T-cell (primary cell): ENCODE measurements around the gene MYO1D. TPM values are rescaled to one million over a fixed set of nuclear protein-coding genes. Genes with fewer than 3 reads are reported as not detected.
"Not testable (repeated sequence)": the region's sequence is repeated elsewhere in the genome, so short reads cannot be mapped to it uniquely, and the experiment has no call there.

Experiments
- ATAC-seq, 4 experiments: fragments of 200-7000 bp in 3 of 4; fragments of 150-1000 bp in 1 of 4; cut with Tn5 transposase; replicated peaks in 1 of 4; 1 replicate in 3 of 4; 2 replicates in 1 of 4; pipeline ENCODE4 v1.10.0; 2021; ENCODE audit warnings: moderate library complexity in 3 of 4, mild to moderate bottlenecking in 2 of 4, moderate number of reproducible peaks in 1 of 4
- CTCF ChIA-PET, 2 donors: fragments of 300-600 bp; sonication (Branson Sonifier 250); formaldehyde crosslinking; loops; one replicate each; lab custom pipeline; 2022; ENCODE audit warnings: antibody characterized with exemption in 2 of 2; lab: Charles Lee
- POLR2A ChIA-PET, 2 donors: fragments of 300-600 bp; sonication (Branson Sonifier 250); formaldehyde crosslinking; loops; one replicate each; lab custom pipeline; 2022; ENCODE audit warnings: antibody characterized with exemption in 2 of 2; lab: Charles Lee
- DNase-seq, 35 experiments: peaks; one replicate each; pipeline versions ENCODE4 v3.0.0 to v3.0.0-alpha.2; 2013 to 2023
- H3K27ac ChIP-seq: one replicate; pipeline ENCODE4 v1.5.1; 2013; ENCODE audit warnings: low read length
- H3K27me3 ChIP-seq, 2 experiments: replicated peaks in 1 of 2; 1 replicate in 1 of 2; 2 replicates in 1 of 2; pipeline versions ENCODE4 v1.6.1 to v1.7.0; 2013; ENCODE audit warnings: low read length in 1 of 2, mixed read lengths in 1 of 2; ENCODE audit not compliant: control insufficient read depth in 2 of 2, insufficient read depth in 2 of 2; ENCODE audit errors: extremely low read depth in 1 of 2
- H3K36me3 ChIP-seq, 2 donors: 1 replicate in 1 of 2; 2 replicates in 1 of 2; pipeline versions ENCODE4 v1.6.1 to v1.7.0; 2013; ENCODE audit warnings: low read length in 1 of 2; ENCODE audit not compliant: control insufficient read depth in 2 of 2, insufficient read depth in 1 of 2; ENCODE audit errors: extremely low read depth in 1 of 2
- H3K4me1 ChIP-seq, 2 experiments: 1 replicate in 1 of 2; 2 replicates in 1 of 2; pipeline versions ENCODE4 v1.6.1 to v1.7.0; 2013; ENCODE audit warnings: low read length in 2 of 2, mixed read lengths in 1 of 2; ENCODE audit not compliant: insufficient read depth in 2 of 2, control insufficient read depth in 1 of 2; ENCODE audit errors: extremely low read depth in 1 of 2
- H3K4me3 ChIP-seq, 2 donors: 1 replicate in 1 of 2; 2 replicates in 1 of 2; pipeline versions ENCODE4 v1.5.1 to v1.7.0; 2013; ENCODE audit warnings: mild to moderate bottlenecking in 2 of 2, low read length in 1 of 2, moderate library complexity in 1 of 2; ENCODE audit not compliant: control insufficient read depth in 1 of 2; ENCODE audit errors: extremely low read depth in 1 of 2
- H3K9me3 ChIP-seq: 2 replicates; pipeline ENCODE4 v1.7.0; 2013
- H3K27ac Mint-ChIP-seq, 2 donors: one replicate each; pipeline ENCODE4 v1.8.0; 2020 to 2021; ENCODE audit warnings: mild to moderate bottlenecking in 2 of 2, mixed read lengths in 2 of 2
- H3K27me3 Mint-ChIP-seq, 2 donors: one replicate each; pipeline ENCODE4 v1.8.0; 2021 to 2022; ENCODE audit warnings: mixed read lengths in 2 of 2
- H3K36me3 Mint-ChIP-seq: one replicate; pipeline ENCODE4 v1.8.0; 2021; ENCODE audit warnings: mixed read lengths
- H3K4me1 Mint-ChIP-seq, 3 donors: one replicate each; pipeline ENCODE4 v1.8.0; 2020 to 2022; ENCODE audit warnings: mixed read lengths in 3 of 3, mild to moderate bottlenecking in 1 of 3
- H3K4me3 Mint-ChIP-seq, 3 donors: one replicate each; pipeline ENCODE4 v1.8.0; 2020 to 2022; ENCODE audit warnings: mild to moderate bottlenecking in 3 of 3, mixed read lengths in 3 of 3, moderate library complexity in 3 of 3
- H3K9me3 Mint-ChIP-seq, 3 donors: one replicate each; pipeline ENCODE4 v1.8.0; 2020 to 2022; ENCODE audit warnings: mixed read lengths in 3 of 3
- WGBS: methylation state at CpG from one replicate; pipeline ENCODE4 v1.1.5; 2013; ENCODE audit warnings: missing lambda C conversion rate; ENCODE audit not compliant: insufficient coverage; 5-methylcytosine and 5-hydroxymethylcytosine counted together
- total RNA-seq, 35 experiments: library from RNA in 6 of 35; stranded (reverse) in 6 of 35; fragments of 120-200 nt in 1 of 35; gene quantifications; one replicate each; pipeline versions ENCODE4 v1.2.1 to v1.2.4 and lab custom pipeline; 2013 to 2026

Gene MYO1D
- total RNA-seq, 5 donors from 2014 or later (not counting 1 experiment from before 2014, with no cell fraction given): 8.3 to 11.1 (median 9.5) TPM

GRCh38 chr17:32720671-32721070, 156.3 kb downstream of the MYO1D start:
- ChIA-PET CTCF (no interaction called here), POLR2A (no interaction called here)
- Mint-ChIP-seq H3K4me3 (no peak overlapping the region), H3K4me1 (no peaks in the 10 kb centered on the region), H3K36me3 (peaks cover 45% of the 10 kb centered on the region), H3K27me3 (no peaks in the 10 kb centered on the region), H3K9me3 (peaks cover 0 to 7% (median 4%) of the 10 kb centered on the region in 3 donors), H3K27ac (no peak overlapping the region)
- no peak overlapping the region for H3K4me3 ChIP-seq
- DNase-seq (no peak), ATAC-seq (no peak)
- WGBS: 83% methylated on average over 1 of the region's 5 CpGs
- H3K27me3 ChIP-seq: no peaks in the 10 kb centered on the region
- H3K36me3 ChIP-seq: no peaks in the 10 kb centered on the region
- H3K27ac ChIP-seq: no peak overlapping the region
- H3K4me1 ChIP-seq: no peaks in the 10 kb centered on the region
- no peaks in the 10 kb centered on the region for H3K9me3 ChIP-seq

GRCh38 chr17:32719689-32720088, 157.2 kb downstream of the MYO1D start:
- H3K36me3 ChIP-seq: no peaks in the 10 kb centered on the region
- DNase-seq (no peak), ATAC-seq (no peak)
- no peaks in the 10 kb centered on the region for H3K4me1 ChIP-seq
- Mint-ChIP-seq H3K4me3 (no peak overlapping the region), H3K36me3 (peaks cover 39% of the 10 kb centered on the region), H3K27ac (no peak overlapping the region), H3K4me1 (peaks cover 0 to 3% (median 0%) of the 10 kb centered on the region in 3 donors), H3K9me3 (no peaks in the 10 kb centered on the region), H3K27me3 (no peaks in the 10 kb centered on the region)
- H3K27ac ChIP-seq: no peak overlapping the region
- no peak overlapping the region for H3K4me3 ChIP-seq
- no peaks in the 10 kb centered on the region for H3K27me3 ChIP-seq
- no peaks in the 10 kb centered on the region for H3K9me3 ChIP-seq
- ChIA-PET POLR2A (no interaction called here), CTCF (no interaction called here)
- WGBS: 100% methylated on average over 1 of the region's 1 CpG

DNA sequence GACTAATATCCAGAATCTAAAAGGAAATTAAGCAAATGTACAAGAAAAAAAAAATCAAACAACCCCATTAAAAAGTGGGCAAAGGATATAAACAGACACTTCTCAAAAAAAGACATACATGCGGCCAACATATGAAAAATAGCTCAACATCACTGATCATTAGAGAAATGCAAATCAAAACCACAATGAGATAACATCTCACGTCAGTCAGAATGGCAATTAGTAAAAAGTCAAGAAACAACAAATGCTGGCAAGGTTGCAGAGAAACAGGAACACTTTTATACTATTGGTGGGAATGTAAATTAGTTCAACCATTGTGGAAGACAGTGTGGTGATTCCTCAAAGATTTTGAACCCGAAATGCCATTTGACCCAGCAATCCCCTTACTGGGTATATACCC, 162.0 kb downstream of the MYO1D start:
- DNase-seq, POLR2A ChIA-PET, H3K4me3 ChIP-seq, H3K36me3 ChIP-seq, H3K27me3 ChIP-seq, H3K27ac ChIP-seq, H3K27ac Mint-ChIP-seq, H3K27me3 Mint-ChIP-seq, H3K4me3 Mint-ChIP-seq, H3K9me3 ChIP-seq, ATAC-seq, H3K9me3 Mint-ChIP-seq, H3K4me1 Mint-ChIP-seq, H3K4me1 ChIP-seq: not testable (repeated sequence)
- 80% methylated on average over 1 of the region's 3 CpGs for WGBS
- H3K36me3 Mint-ChIP-seq: peaks cover 44% of the 10 kb centered on the region
- CTCF ChIA-PET: interaction anchor here (0.6 to 1.0 kb wide), 2 partner anchors 57 to 253 kb away, joined by 3 read pairs; no protein-coding TSS in a partner anchor

GRCh38 chr17:32714206-32714605, 162.7 kb downstream of the MYO1D start:
- CTCF ChIA-PET, H3K4me1 Mint-ChIP-seq, H3K27me3 ChIP-seq: not testable (repeated sequence)

DNA sequence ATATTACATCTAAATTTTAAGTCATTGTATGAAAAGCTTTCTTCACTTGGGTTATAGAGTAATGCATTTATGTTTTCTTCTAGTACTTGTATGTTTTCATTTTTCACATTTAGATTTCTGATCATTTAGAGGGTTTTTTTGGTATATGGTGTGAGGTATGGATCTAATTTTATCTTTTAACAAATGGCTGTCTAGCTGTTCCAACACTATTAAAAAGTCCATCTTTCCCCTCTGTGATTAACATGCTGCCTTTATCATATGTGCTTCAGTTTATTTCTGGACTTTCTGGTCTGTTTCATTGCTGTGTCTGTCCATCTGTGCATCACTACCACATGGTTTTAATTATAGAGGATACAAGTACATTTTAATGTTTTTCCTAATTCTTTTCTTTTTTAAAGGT, 163.8 kb downstream of the MYO1D start:
- H3K9me3 ChIP-seq: no peaks in the 10 kb centered on the region
- ChIA-PET CTCF (no interaction called here), POLR2A (interaction anchor here (0.6 to 0.7 kb wide), 2 partner anchors 74 to 182 kb away, joined by 3 to 6 read pairs; a partner anchor contains a TSS)
- Mint-ChIP-seq H3K27me3 (no peaks in the 10 kb centered on the region), H3K4me1 (peaks cover 0 to 5% (median 0%) of the 10 kb centered on the region in 3 donors), H3K27ac (no peak overlapping the region), H3K4me3 (no peak overlapping the region), H3K36me3 (peaks cover 37% of the 10 kb centered on the region), H3K9me3 (no peaks in the 10 kb centered on the region)
- no peak for DNase-seq
- no peak overlapping the region for H3K4me3 ChIP-seq
- H3K36me3 ChIP-seq: no peaks in the 10 kb centered on the region
- no peak for ATAC-seq
- H3K27me3 ChIP-seq: no peaks in the 10 kb centered on the region
- H3K4me1 ChIP-seq: no peaks in the 10 kb centered on the region
- H3K27ac ChIP-seq: no peak overlapping the region

More at GRCh38 chr17:32714206-32714605, 162.7 kb downstream of the MYO1D start:
- H3K36me3 ChIP-seq, H3K27ac Mint-ChIP-seq, H3K4me1 ChIP-seq, H3K9me3 ChIP-seq, ATAC-seq, H3K9me3 Mint-ChIP-seq, H3K4me3 ChIP-seq, H3K4me3 Mint-ChIP-seq, DNase-seq, H3K27ac ChIP-seq, POLR2A ChIA-PET, H3K27me3 Mint-ChIP-seq: not testable (repeated sequence)
- 100% methylated on average over 2 of the region's 3 CpGs for WGBS
- H3K36me3 Mint-ChIP-seq: peaks cover 41% of the 10 kb centered on the region

DNA sequence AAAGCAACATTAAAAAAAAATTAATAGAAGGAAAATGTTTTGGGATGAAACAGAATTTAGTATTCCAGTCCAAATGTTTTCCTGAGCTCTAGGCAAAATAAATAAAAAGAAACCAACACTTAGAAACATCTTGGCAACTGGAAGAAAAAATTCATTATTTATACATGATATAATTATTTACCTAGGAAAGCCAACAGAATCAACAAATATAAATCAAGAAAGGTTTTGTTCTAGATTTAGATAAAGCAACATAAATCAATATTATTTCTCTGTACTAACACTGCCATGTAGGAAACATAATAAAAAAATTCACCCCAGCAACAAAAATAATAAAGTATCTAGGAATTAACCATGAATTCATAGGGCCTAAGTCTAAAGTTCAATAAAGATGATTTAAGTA, 167.4 kb downstream of the MYO1D start:
- ChIA-PET POLR2A (no interaction called here), CTCF (no interaction called here)
- H3K4me1 Mint-ChIP-seq: peaks cover 0 to under 1% (median 0%) of the 10 kb centered on the region in 3 donors
- H3K4me3 Mint-ChIP-seq: no peak overlapping the region
- no peaks in the 10 kb centered on the region for H3K4me1 ChIP-seq
- DNase-seq: no peak
- no peak overlapping the region for H3K27ac ChIP-seq
- no peak overlapping the region for H3K27ac Mint-ChIP-seq
- H3K36me3 Mint-ChIP-seq: peaks cover 33% of the 10 kb centered on the region
- no peaks in the 10 kb centered on the region for H3K27me3 Mint-ChIP-seq
- H3K27me3 ChIP-seq: no peaks in the 10 kb centered on the region
- H3K9me3 Mint-ChIP-seq: no peaks in the 10 kb centered on the region
- H3K36me3 ChIP-seq: no peaks in the 10 kb centered on the region
- no peak for ATAC-seq
- H3K9me3 ChIP-seq: no peaks in the 10 kb centered on the region
- H3K4me3 ChIP-seq: no peak overlapping the region

GRCh38 chr17:32701871-32702270, 175.1 kb downstream of the MYO1D start:
- ATAC-seq (no peak), DNase-seq (no peak)
- H3K27ac ChIP-seq: no peak overlapping the region
- H3K27me3 ChIP-seq: no peaks in the 10 kb centered on the region
- Mint-ChIP-seq H3K27ac (no peak overlapping the region), H3K4me3 (no peak overlapping the region), H3K4me1 (no peaks in the 10 kb centered on the region), H3K36me3 (peaks cover 6% of the 10 kb centered on the region), H3K9me3 (no peaks in the 10 kb centered on the region), H3K27me3 (no peaks in the 10 kb centered on the region)
- no peaks in the 10 kb centered on the region for H3K36me3 ChIP-seq
- ChIA-PET POLR2A (no interaction called here), CTCF (no interaction called here)
- H3K4me1 ChIP-seq: no peaks in the 10 kb centered on the region
- WGBS: no CpG with 5 or more reads among the region's 1 CpG
- no peak overlapping the region for H3K4me3 ChIP-seq
- no peaks in the 10 kb centered on the region for H3K9me3 ChIP-seq
